ENCODE data around the gene COL4A1. TPM values are rescaled to one million over a fixed set of nuclear protein-coding genes. Genes with fewer than 3 reads are reported as not detected.

Gene COL4A1
- total RNA-seq, 1 experiment from 2014 or later: 269 TPM

DNA sequence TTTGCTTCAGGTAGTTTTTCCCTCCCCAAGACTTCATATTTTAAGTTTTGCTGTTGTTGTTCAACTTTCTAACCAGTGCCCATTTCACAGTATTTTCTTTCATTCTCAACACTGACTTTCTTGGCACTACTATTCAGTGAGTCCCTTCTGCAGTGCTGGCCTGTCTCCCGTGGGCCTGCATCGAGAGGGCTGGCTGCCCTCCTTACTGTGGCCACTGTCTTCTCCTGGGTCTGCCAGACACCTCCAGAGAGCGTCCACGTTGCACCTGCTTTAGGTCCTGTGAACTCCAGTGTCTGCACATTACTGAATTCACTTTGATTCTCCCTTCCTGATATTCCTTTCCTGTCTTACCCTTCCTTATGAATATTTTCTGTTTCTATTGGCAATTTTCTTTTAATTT is 27.3 kb downstream of the COL4A1 start:
- H3K36me3 ChIP-seq: peaks cover 12% of the 10 kb centered on the region
- H3K27me3 ChIP-seq: no peaks in the 10 kb centered on the region
- H3K4me1 ChIP-seq: 0 out of 2 replicates have a peak, but pooled peaks cover 4% of the 10 kb centered on the region
- no peak overlapping the region for H3K27ac ChIP-seq
- no peak overlapping the region for H3K4me3 ChIP-seq
- no peak for DNase-seq
- H3K9me3 ChIP-seq (replicated peaks): 0 out of 2 replicates have a peak, but pooled peaks cover 2% of the 10 kb centered on the region

GRCh38 chr13:110278859-110279258 is 28.1 kb downstream of the COL4A1 start:
- H3K27ac ChIP-seq: no peak overlapping the region
- 0 out of 2 replicates have a peak, but pooled peaks cover 2% of the 10 kb centered on the region for H3K9me3 ChIP-seq (replicated peaks)
- no peak overlapping the region for H3K4me3 ChIP-seq
- DNase-seq: no peak
- peaks cover 10% of the 10 kb centered on the region for H3K36me3 ChIP-seq
- no peaks in the 10 kb centered on the region for H3K4me1 ChIP-seq
- no peaks in the 10 kb centered on the region for H3K27me3 ChIP-seq

DNA sequence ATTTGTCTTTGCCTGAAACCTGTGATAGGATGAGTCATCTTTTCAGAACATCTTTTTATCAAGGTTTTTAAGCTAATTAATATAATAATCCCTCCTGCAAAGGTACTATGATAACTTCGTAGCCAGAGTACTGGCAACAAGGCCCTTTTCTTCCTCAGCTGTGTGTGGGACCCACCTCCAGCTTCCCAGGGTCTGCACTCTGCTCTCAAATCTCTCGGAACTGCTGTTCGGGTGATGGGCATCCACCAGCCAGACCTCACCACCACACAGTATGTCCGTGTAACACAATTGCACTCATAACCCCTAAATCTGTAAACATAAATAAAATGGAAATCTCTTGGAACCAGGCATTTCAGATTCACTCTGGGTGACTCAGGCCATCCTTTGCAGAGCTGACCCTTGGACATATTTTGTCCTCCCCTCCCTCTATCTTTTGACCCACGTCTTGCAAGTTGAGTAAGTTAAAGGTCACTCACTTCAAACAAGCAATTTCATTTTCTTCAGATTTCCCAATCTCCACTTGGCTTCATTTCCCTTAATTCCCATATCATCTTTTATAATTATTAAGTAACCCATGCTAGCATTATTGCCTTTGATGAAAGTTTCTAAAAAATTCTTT is 29.5 kb downstream of the COL4A1 start:
- H3K36me3 ChIP-seq: peaks cover 7% of the 10 kb centered on the region
- 0 out of 2 replicates have a peak, but pooled peaks cover 2% of the 10 kb centered on the region for H3K9me3 ChIP-seq (replicated peaks)
- DNase-seq: no peak
- H3K27me3 ChIP-seq: no peaks in the 10 kb centered on the region
- H3K4me1 ChIP-seq: no peaks in the 10 kb centered on the region
- H3K4me3 ChIP-seq: no peak overlapping the region
- no peak overlapping the region for H3K27ac ChIP-seq

- H3K36me3 ChIP-seq: peaks cover 4% of the 10 kb centered on the region; the same call in 1 of the 2 replicates
- no peaks in the 10 kb centered on the region for H3K4me1 ChIP-seq
- H3K9me3 ChIP-seq (replicated peaks): 0 out of 2 replicates have a peak, but pooled peaks cover 2% of the 10 kb centered on the region
- H3K27me3 ChIP-seq: no peaks in the 10 kb centered on the region
- no peak overlapping the region for H3K27ac ChIP-seq
- no peak for DNase-seq
- no peak overlapping the region for H3K4me3 ChIP-seq
These were observed 30.4 kb downstream of the COL4A1 start for GRCh38 chr13:110276553-110276950.

- no peak for DNase-seq
- Histone ChIP-seq H3K27ac (no peak overlapping the region), H3K9me3 (replicated peaks) (0 out of 2 replicates have a peak, but pooled peaks cover 2% of the 10 kb centered on the region), H3K27me3 (no peaks in the 10 kb centered on the region), H3K4me3 (no peak overlapping the region), H3K4me1 (no peaks in the 10 kb centered on the region), H3K36me3 (peaks cover 4% of the 10 kb centered on the region; the same call in 1 of the 2 replicates)
These were observed 30.9 kb downstream of the COL4A1 start for GRCh38 chr13:110275931-110276552.

- peaks cover 4% of the 10 kb centered on the region; the same call in 1 of the 2 replicates for H3K36me3 ChIP-seq
- no peak overlapping the region for H3K27ac ChIP-seq
- peaks cover 6% of the 10 kb centered on the region; the same call in 1 of the 2 replicates for H3K4me1 ChIP-seq
- H3K4me3 ChIP-seq: no peak overlapping the region
- no peaks in the 10 kb centered on the region for H3K27me3 ChIP-seq
- 0 out of 2 replicates have a peak, but pooled peaks cover 2% of the 10 kb centered on the region for H3K9me3 ChIP-seq (replicated peaks)
- no peak for DNase-seq
These were observed 32.3 kb downstream of the COL4A1 start for GRCh38 chr13:110274687-110275086.

- Histone ChIP-seq H3K36me3 (peaks cover 4% of the 10 kb centered on the region; the same call in 1 of the 2 replicates), H3K27me3 (no peaks in the 10 kb centered on the region), H3K9me3 (replicated peaks) (0 out of 2 replicates have a peak, but pooled peaks cover 2% of the 10 kb centered on the region), H3K27ac (no peak overlapping the region), H3K4me1 (peaks cover 11% of the 10 kb centered on the region; the same call in 1 of the 2 replicates), H3K4me3 (no peak overlapping the region)
- DNase-seq: no peak
These were observed 33.7 kb downstream of the COL4A1 start for GRCh38 chr13:110273254-110273653.

- no peak overlapping the region for H3K27ac ChIP-seq
- H3K4me1 ChIP-seq: peaks cover 11% of the 10 kb centered on the region; the same call in 1 of the 2 replicates
- peaks cover 4% of the 10 kb centered on the region; the same call in 1 of the 2 replicates for H3K36me3 ChIP-seq
- 0 out of 2 replicates have a peak, but pooled peaks cover 1% of the 10 kb centered on the region for H3K9me3 ChIP-seq (replicated peaks)
- no peak for DNase-seq
- H3K27me3 ChIP-seq: no peaks in the 10 kb centered on the region
- H3K4me3 ChIP-seq: no peak overlapping the region
These were observed 34.3 kb downstream of the COL4A1 start for GRCh38 chr13:110272651-110273050.

GRCh38 chr13:110272227-110272626 is 34.7 kb downstream of the COL4A1 start:
- no peaks in the 10 kb centered on the region for H3K9me3 ChIP-seq (replicated peaks)
- H3K4me3 ChIP-seq: no peak overlapping the region
- no peaks in the 10 kb centered on the region for H3K27me3 ChIP-seq
- H3K4me1 ChIP-seq: peaks cover 11% of the 10 kb centered on the region; the same call in 1 of the 2 replicates
- DNase-seq: no peak
- H3K27ac ChIP-seq: no peak overlapping the region
- peaks cover 4% of the 10 kb centered on the region; the same call in 1 of the 2 replicates for H3K36me3 ChIP-seq

DNA sequence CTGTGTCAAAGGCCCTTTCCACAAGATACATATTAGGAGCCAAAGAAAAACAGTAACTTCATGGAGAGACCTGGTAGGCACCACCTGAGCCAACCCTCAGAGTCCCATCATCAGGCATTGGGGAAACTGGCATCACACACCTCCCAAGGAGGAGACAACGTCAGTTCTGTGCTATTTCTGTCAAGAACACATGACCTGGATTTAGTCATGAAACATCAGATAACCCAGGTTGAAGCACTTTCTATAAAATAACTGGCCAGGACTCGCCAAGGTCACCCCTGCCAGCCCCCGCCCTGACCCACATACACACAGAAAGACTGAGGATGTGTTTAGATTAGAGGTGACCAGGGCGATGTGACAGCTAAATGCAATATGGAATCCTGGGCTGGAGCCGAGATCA is 35.6 kb downstream of the COL4A1 start:
- Histone ChIP-seq H3K4me1 (peaks cover 11% of the 10 kb centered on the region; the same call in 1 of the 2 replicates), H3K36me3 (peaks cover 4% of the 10 kb centered on the region; the same call in 1 of the 2 replicates)
- no peak for DNase-seq

GRCh38 chr13:110270507-110270906 is 36.5 kb downstream of the COL4A1 start:
- H3K27me3 ChIP-seq: no peaks in the 10 kb centered on the region
- no peak for DNase-seq
- no peak overlapping the region for H3K27ac ChIP-seq
- H3K4me1 ChIP-seq: peaks cover 11% of the 10 kb centered on the region; the same call in 1 of the 2 replicates
- H3K4me3 ChIP-seq: no peak overlapping the region
- peaks cover 4% of the 10 kb centered on the region; the same call in 1 of the 2 replicates for H3K36me3 ChIP-seq
- no peaks in the 10 kb centered on the region for H3K9me3 ChIP-seq (replicated peaks)

More for the DNA sequence above, 35.6 kb downstream of the COL4A1 start:
- Histone ChIP-seq H3K27me3 (no peaks in the 10 kb centered on the region), H3K9me3 (replicated peaks) (no peaks in the 10 kb centered on the region), H3K4me3 (no peak overlapping the region), H3K27ac (no peak overlapping the region)

- no peak overlapping the region for H3K27ac ChIP-seq
- H3K4me1 ChIP-seq: peaks cover 19% of the 10 kb centered on the region
- H3K36me3 ChIP-seq: peaks cover 4% of the 10 kb centered on the region; the same call in 1 of the 2 replicates
- no peaks in the 10 kb centered on the region for H3K27me3 ChIP-seq
- H3K9me3 ChIP-seq (replicated peaks): no peaks in the 10 kb centered on the region
- no peak overlapping the region for H3K4me3 ChIP-seq
- DNase-seq: peak in 1 of 2 experiments; percentile 25
These were observed 37.3 kb downstream of the COL4A1 start for GRCh38 chr13:110269509-110270185.

DNA sequence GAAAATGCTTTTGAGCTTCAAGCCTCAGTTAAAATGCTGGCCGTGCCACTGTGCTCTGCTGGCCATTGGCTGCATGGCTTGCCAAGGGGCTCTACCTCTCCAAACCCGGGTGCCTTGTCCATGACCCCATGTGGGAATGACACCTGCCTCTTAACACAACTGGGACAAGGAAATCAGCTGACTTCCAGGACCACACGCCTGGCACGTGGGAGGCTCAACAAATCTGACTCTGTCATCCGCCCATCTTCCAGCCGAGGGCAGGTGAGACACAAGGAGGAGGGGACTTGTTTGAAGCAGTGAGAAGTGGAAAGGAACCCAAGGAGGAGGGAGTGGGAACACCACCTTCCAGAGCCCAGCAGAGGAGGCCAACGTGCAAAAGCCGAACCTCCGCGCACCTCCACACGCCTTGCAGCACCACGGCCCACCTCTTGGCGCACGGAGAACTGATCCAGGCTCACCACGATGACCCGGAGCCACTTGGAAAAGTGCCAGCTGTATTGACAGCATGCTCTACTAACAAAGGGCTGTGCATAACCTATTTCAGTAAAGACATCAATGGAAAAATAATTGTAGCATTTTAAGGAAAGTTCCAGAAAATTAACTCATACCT is 38.3 kb downstream of the COL4A1 start:
- H3K36me3 ChIP-seq: peaks cover 4% of the 10 kb centered on the region; the same call in 1 of the 2 replicates
- DNase-seq: no peak
- H3K27me3 ChIP-seq: no peaks in the 10 kb centered on the region
- H3K27ac ChIP-seq: no peak overlapping the region
- no peaks in the 10 kb centered on the region for H3K9me3 ChIP-seq (replicated peaks)
- H3K4me1 ChIP-seq: peaks cover 21% of the 10 kb centered on the region
- H3K4me3 ChIP-seq: no peak overlapping the region

- H3K27me3 ChIP-seq: no peaks in the 10 kb centered on the region
- DNase-seq: no peak
These were observed 38.9 kb downstream of the COL4A1 start for GRCh38 chr13:110268061-110268460.

More at GRCh38 chr13:110268061-110268460, 38.9 kb downstream of the COL4A1 start:
- peaks cover 4% of the 10 kb centered on the region; the same call in 1 of the 2 replicates for H3K36me3 ChIP-seq
- no peaks in the 10 kb centered on the region for H3K9me3 ChIP-seq (replicated peaks)
- no peak overlapping the region for H3K4me3 ChIP-seq
- H3K27ac ChIP-seq: no peak overlapping the region
- peaks cover 27% of the 10 kb centered on the region for H3K4me1 ChIP-seq
